Amniotic epithelial cell (primary cell): ENCODE data around the gene MMAB.
A peak's percentile ranks its signal among the peaks of the same experiment; 100 is the strongest.

Experiments used
- DNase-seq: peaks from one replicate; pipeline ENCODE4 v3.0.0-alpha.2; 2010; ENCODE audit warnings: low read depth

Gene MMAB

DNA sequence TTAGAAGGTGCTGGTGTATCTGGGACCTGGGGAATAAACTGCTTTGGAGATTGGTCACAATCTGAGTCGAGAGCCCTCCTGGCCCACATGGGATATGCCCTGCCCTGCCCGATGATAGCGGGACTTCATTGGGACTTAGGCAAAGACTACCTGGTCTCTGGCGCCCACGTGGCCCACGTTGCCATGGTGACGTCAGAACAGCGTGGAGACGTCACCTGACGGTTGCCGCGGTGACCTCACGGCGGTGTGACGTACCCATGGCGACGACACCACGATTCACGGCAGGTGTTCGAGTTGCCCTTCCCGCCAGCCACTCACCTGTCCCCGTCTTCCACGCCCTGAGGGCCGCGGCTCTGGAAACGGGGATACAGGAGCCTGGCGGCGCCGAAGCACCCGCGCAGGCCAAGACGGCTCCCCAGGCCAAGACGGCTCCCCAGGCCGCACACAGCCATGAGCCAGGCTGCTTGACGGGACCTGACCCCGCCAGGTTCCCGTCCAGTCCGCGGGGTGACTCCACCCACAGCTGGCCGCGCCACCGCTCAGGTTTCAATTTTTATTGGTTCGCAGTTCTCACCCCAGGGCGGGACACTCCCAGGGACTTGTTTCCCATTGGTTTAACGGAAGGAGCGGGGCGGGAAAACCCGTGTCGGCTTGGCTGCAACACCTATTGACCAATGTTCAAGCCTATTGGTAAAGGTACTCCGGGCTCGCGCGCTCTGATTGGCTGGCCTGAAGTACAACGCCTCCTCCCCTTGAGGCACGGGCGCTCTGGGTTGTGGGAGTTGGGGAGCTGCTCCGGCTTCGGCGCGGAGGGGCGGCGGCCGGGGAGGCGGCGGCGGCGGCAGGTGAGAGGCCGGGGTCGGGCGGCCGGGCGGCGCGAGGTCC lies at the start of gene MMAB, which contains the start of gene MVK:
Gene MMAB, minus strand, starts transcription at position 476 of the 885 bp plus-strand sequence. Its CDS starts 24 bp downstream, at position 452.
Gene MVK, plus strand, starts transcription at position 766 of the 885 bp plus-strand sequence. CDS start 1,029 bp downstream, outside the sequence.
- peak; percentile 99 for DNase-seq

DNA sequence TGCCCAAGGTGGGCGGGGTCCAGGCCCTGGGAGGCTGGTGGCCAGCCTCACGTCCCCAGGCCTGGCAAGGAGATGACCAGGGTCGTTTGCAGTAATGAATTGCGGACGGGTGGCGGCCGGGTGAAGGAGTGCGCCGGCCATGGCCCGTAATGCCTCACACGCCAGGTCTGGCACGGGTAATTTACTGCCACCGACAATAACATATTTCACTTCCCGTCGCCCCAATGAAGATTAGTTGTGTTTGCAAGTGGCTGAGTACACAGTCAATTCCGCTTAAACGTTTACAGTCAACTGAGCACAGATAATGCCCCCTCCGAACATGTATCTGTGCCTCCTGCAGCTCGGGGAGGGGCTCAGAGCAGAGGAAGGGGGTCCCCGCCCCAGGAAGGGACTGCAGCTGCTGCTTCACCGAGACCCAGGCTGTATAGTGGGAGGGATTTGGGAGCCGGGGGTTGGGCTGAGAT lies 48.6 kb upstream of the MMAB start:
- DNase-seq: no peak

DNA sequence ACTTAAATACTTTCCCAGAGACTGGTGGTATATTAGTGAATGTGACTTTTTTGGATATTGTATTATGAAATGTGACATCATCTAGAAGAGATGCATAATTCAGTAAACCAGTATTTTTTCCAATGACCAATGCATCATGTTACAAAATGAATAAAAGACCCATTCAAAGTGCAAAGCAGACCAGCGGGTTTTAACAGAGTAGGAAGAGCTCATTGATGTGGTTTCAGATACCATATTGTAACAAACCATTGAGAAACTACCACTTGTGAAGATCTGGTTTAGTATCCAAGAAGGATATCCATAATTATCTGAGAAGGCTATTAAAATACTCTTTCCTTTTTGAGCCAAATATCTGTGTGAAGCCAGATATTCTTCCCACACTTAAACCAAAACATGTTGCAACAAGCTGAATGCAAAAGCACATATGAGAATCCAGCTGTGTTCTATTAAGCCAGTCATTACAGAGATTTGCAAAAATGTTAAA lies 47.9 kb upstream of the MMAB start:
- no peak for DNase-seq

DNA sequence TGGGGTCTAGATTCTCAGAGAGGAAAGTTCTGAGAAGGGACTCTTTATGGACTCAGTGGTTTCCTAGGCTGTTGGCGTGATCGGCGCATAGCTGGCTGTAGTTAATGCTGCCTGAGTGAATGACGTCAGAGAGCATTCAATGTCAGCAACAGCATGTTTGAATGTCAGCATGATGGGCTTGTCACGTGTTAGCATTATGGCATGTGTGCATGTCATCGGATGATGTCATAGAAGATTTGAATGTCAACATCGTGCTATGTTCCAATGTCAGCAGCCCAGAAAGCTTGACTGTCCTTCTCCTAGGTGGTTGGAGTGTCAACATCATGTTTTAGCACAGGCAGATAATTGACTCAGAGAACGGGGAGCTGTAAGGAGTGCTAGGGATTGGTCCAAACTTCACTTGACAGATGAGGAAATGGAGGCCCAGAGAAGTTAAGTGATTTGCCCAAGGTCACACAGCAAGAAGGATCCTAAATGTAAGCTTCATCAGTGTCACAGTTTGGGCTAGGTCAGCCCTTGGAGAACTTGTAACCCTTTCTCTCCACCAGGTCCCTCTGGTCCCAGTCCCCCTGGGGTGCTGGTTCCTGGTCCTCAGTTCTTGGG lies 45.8 kb upstream of the MMAB start:
- DNase-seq: no peak

DNA sequence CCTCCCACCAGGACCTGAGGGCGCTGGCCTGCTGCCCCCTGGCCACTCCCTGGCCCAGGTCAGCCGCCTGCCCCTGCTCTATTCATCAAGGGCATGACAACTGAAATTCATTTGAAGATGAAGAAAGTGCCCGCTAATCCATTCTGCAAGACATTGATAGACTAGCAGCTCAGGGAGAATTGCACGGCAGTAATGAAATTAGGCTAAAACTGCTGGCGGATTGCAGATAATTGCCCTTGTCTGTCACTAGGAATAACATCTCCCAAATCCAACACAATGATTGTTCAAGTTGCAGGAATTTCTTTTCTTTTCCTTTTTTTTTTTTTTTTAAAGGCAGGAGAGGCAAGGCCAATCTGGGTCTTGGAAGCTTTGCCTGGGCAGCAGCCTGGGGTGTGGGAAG lies 44.8 kb upstream of the MMAB start:
- DNase-seq: no peak

DNA sequence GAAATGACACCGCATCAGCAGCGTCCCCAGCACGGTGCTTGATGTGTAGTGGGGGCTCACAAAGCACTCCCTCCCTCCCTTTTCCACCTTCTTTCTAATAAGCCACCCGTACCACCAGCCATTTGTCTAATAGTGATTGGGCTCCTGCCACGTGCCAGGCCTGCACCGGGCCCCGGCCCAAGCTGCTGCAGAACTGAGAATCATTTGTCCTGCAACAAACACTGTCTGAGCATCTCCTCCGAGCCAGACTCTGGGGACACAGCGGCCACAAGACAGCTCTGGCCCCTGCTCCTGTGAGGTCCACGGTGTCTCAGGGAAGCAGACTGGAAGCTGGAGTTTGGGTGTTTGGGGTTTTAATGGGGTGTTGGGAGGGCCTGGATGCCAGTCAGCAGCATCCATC lies 44.2 kb upstream of the MMAB start:
- DNase-seq: no peak

DNA sequence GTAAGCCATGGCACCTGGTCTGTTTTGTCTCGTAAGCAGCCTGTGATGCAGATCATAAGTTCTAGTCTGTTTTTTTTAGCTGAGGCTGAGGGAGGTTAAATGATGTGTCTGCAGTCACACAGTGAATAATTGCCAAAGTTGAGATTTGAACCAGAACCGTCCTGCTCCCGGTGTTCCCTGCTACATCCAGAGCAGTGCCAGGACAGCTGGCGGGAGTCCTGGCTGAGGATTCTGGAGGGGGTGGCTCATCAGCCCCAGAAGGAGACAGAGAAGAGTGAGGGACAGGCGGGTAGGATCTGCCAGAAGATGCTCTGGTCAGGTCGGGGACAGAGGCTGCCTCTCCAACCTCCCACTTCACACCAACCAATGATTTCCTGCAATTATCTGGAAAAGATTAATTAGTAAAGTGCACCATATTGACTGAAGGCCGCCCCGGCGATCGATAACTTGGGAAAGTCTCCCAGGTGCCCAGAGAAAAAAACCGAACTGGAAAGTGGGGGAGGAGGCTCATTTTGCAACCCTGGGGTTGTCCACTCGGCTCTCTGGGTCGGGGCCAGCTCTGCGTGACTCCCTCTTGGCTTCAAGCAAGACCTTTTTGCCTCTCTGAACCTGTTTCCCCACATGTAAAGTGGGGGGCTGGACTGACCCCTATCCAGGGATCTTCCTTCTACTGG lies 42.4 kb upstream of the MMAB start:
- DNase-seq: no peak

DNA sequence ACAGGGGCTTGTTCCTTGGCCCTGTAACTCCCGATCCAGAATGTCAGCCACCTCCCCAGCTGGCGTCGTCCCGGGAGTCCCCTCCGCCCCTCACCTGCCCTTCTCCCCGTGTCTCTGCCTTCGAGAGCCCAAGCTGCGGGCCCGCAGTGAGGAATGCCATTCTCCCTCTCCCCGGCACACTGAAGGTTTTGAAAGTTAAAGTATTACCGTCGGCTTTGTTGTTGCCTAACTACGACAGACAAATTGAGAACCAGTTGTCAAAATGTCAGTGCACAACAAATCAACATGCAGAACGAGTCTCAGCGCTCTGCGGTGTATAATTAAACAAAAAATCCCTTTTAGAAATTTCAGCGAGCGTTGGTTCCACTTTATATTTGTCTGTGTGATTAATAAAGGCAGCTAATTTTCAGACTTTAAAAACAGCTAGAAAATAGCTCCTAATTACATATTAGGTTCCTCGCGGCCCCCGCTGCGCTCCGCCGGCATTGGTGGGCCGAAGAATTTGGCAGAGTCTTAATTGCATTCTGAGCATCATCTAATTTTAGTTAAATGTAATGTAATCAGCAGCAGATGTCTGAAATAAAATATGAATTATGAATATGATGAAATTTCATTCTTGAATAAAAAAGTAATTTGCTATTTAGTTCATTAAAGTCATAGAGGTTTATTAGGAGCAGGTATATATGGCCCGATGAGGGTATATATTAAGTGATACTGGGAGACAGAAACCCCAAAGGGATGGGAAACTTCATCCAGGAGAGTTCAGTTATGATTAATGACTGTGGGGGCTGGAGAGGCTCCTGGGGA lies 40.5 kb upstream of the MMAB start:
- no peak for DNase-seq

DNA sequence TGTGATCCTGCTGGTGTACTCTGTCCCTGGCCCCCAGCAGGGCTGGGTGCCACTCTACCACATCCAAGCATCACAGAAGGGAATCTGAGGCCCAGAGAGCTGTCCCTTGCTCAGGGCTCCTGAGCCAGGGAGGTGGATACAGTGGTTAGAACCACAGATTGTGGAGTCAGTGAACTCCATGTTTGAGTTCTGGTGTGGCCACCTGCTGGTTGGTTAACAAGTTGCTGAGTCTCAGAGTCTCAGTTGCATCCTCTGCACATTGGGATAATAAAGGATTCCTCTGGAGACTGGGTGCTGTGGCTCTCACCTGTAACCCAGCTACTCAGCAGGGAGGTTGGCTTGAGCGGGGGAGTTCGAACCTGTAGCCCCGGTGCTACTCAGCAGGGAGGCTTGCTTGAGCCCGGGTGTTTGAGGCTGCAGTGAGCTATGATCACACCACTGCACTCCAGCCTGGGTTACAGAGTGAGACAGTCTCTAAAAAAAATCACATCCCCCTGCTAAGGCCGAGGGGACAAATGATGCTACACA lies 39.7 kb upstream of the MMAB start:
- DNase-seq: no peak

DNA sequence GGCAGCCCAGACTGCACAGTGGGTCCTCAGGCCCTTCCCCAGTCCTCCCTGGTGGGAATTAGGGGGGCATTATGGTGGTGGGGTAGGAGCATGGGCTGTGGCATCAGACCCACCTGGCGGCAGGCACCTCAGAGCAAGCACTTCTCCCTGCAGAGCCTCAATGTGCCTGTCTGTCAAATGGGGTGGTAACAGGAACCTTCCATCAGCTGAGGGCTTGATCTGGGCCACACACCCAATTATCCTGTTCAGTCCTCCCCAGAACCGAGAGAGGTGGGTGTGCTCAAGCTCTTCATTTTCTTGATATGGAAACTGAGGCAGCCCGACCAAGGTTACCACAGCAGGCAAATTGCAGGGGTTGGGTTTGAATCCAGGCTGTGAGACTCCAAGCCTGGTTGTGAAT lies 38.7 kb upstream of the MMAB start:
- no peak for DNase-seq

DNA sequence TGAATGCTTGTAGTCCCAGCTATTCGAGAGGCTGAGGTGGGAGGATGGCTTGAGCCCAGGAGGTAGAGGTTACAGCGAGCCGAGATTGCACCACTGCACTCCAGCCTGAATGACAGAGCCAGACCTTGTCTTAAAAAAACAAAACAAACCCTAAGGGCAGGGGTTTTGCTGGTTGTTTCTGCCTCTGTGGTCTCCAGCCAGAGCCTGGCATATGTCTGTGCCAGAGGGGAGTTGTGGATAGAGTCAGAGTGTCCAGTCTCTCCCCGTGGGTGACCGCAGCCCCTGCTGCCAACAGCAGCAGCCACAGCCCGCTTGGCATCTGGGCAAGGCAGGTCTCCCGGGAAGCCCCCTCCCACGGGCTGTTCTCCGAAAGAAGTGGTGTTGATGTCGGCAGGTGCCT lies 37.9 kb upstream of the MMAB start:
- no peak for DNase-seq

DNA sequence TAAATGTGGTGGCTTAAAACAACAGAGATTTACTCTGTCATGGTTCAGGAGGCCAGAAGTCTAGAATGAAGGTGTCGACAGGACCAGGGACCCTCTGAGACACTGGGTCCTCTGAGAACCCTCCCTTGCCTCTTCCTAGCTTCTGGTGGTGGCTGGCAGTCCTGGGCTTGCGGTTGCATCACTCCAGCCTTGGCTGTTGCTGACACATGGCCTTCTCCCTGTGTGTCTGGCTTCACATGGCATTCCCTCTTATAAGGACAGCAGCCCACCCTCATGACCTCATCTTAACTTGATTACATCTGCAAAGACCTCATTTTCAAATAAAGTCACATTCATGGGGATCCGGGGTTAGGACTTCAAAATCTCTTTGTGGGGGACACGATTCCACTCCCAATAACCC lies 37.2 kb upstream of the MMAB start:
- no peak for DNase-seq

DNA sequence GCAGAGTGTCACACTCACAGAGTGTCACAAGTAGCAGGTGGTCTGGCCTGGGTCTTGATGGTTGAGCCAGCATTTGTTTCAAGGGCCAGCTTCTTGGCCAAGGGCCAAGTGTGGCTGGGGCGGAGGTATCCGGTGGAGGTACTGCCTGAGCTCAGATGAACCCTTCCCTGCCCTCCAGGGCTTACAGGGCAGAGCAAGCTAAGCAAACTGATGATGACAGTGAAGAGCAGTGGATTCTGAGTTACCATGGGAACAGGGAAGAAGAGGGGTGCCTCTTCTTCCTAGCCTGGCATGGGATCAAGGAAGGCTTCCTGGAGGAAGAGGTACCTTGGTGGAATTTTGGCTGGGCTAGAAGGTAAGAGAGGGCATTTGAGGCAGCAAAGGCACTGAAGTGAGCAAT lies 36.0 kb upstream of the MMAB start:
- no peak for DNase-seq

DNA sequence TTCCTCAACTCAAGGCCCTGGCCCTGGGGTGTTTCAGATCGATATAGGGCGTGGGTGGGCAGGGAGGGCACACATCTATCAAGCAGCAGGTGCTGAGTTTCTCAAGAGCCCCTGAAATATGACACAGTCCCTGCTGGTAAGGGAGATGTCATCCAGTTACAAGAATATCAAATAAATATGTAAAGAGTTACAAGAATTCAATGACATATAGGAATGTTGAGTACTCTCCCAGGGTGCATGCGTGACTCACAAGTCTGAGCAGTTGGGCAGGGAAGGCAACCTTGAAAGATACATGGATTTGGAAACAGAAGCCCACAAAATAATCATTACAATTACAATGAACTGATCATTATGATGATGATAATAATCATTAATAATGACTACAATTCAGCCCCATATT lies 35.5 kb upstream of the MMAB start:
- no peak for DNase-seq

DNA sequence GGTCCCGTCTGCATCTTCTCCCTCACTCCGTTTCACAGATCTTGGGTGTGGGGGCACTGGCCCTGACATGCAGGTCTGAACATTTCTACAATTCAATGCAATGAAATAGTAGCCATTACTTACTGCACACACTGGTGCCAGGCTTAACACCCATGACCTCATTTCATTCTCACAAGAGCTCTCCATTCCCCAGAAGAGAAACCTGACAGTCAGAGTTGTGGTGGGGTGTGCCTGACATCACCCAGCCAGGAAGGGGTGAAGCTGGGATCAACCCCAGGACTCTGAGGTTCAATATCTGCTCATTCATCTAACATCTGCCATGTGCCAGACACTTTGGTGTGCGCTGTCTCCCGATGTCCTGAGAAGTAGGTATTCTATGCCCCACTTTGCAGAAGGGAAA lies 35.0 kb upstream of the MMAB start:
- DNase-seq: no peak

DNA sequence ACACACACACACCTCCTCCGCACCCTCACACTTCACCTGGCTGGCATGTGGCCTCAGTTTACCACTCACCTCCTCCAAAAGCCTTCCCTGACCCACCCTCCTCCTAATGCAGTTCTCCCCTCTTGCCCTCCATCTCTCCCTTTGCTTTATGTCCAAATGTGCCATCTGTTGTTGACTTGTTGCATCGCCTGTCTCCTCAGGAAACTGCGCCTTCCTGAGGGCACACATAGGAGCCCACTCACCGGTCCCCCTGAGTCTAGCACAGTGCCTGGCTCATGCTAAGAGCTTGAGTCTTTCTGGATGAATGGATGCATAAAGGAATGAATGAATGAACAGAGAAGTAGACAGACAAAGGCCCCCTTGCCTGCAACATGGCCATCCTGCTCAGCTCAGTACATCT lies 34.3 kb upstream of the MMAB start:
- no peak for DNase-seq

DNA sequence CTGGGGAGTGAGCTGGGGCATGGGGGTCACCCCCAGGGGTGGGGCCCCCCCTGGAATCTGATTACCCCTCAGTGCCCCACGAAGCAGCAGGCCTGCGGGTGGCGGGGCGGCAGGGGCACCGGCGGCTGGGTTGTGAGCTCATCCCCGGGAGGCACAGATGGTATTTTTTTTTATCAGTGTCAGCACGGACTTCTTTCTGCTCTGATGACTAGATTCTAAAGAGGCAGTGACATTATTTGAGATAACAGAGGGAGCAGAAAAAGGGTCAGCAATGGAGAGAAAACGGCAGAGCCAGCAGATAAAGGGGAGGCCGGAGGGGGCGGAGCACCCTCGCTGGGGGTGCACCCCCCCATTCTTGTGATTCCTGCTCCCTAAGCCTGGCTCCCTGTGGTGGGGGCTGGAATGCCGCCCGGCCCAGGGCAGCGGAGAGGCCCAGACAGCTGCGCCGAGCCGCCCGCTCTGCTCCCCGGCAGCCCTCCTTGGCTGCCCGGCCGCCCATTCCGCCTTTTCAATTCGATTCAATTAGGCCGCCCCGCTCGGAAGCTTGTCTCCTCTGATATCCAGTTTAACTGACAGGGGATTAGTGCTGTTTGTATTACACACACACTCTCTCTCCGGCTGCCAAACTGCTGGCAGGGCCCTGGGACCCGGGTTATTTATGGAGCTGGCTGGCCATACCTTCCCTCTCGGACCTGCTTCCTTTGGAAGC lies 33.2 kb upstream of the MMAB start:
- peak; percentile 33 for DNase-seq

DNA sequence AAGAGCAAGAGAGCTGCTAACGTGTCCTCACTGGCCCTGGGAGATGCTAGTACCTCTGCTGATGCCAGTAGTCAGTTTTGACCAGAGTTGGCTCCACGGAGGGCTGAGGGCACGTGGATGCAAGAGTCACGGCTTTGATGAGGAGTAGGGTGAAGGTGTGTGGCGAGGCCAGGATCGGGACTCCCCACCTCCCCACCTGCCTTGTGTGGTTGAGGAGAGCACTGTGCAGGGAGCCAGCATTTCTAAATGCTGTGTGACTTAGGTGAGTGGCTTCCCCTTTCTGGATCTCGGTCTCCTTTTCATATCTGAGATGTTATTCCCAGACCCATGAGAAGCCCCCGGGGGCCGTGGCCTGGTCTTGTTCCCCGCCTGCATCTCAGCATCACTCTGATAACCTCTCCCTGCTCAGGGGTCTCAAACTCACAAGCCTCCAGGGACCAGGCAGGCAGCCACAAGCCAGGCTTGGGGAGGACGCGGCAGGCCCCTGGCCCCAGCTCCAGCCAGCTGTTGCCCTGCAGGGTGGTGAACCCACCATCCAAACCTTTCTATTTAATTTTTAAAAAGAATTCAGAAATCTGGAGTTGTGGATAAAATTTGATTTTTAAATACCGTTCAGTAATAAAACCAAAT lies 32.4 kb upstream of the MMAB start:
- DNase-seq: no peak

DNA sequence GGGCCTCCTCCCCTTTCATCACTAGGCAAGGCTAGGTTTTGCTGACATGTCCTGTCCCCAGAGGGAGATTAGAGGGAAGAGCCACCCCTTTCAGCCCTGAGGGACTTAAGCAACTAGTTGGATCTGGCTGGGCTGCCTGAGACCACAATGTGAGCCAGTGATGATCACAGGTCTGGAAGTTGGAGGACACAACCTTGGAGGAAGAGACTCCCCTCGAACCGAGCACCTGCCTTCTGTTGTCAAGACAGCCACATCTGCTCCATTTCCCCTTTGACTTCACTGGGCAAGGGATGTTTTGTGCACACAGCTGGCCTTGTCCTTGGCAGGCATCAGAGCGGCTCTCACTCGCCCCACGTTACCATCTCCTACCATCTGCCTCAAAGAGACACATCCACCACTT lies 31.7 kb upstream of the MMAB start:
- no peak for DNase-seq

DNA sequence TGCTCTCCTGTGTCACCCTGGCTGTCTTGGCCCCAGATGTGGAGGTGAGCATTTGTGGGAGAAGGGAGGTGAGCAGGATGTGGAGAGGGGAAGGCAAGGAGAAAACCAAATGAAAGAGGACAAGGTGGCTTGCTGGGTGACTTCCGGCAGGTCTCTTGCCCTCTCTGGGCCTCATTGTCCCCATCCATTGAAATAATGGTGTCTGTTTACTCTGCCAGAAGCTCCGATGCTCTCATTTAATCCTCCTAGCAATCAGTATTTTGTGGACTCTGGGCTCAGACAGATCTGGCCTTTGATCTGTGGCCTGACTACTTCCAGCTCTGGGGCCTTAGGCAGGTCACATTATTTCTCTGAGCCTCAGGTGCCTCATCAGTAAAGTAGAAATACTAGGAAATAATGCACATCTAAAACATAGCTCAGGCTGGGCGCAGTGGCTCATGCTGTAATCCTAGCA lies 30.9 kb upstream of the MMAB start:
- DNase-seq: no peak
